Skeletal muscle satellite cell (primary cell): ENCODE data around the gene BORCS6.
"Not testable (repeated sequence)": the region's sequence is repeated elsewhere in the genome, so short reads cannot be mapped to it uniquely, and the experiment has no call there.

Experiments used
- H3K27me3 ChIP-seq: 2 replicates; pipeline ENCODE4 v1.7.0; 2013; ENCODE audit warnings: low read length; ENCODE audit not compliant: control insufficient read depth, insufficient read depth
- H3K36me3 ChIP-seq: 2 replicates; pipeline ENCODE4 v1.7.0; 2013; ENCODE audit warnings: mild to moderate bottlenecking, control low read depth, low read length; ENCODE audit not compliant: insufficient read depth
- H3K4me1 ChIP-seq: 2 replicates; pipeline ENCODE4 v1.7.0; 2013; ENCODE audit warnings: low read length; ENCODE audit not compliant: control insufficient read depth, insufficient read depth
- H3K4me2 ChIP-seq: 2 replicates; pipeline ENCODE4 v1.7.0; 2013; ENCODE audit warnings: mild to moderate bottlenecking, low read length
- H3K4me3 ChIP-seq: 2 replicates; pipeline ENCODE4 v1.7.0; 2013; ENCODE audit warnings: low read length
- H3K9ac ChIP-seq: 2 replicates; pipeline ENCODE4 v1.7.0; 2013; ENCODE audit warnings: mild to moderate bottlenecking, low read depth, low read length, moderate library complexity
- H3K9me3 ChIP-seq: replicated peaks from 2 replicates; pipeline ENCODE4 v1.7.0; 2013; ENCODE audit warnings: mild to moderate bottlenecking, control low read depth, low read length

Gene BORCS6

GRCh38 chr17:8223356-8224126 is 33.6 kb upstream of the BORCS6 start:
- H3K27me3 ChIP-seq: no peaks in the 10 kb centered on the region
- no peaks in the 10 kb centered on the region for H3K9me3 ChIP-seq
- H3K4me2 ChIP-seq: peak overlapping the region; percentile 91
- H3K4me1 ChIP-seq: peaks cover 21% of the 10 kb centered on the region
- peak overlapping the region; percentile 97 for H3K9ac ChIP-seq
- peak overlapping the region; percentile 98 for H3K4me3 ChIP-seq
- H3K36me3 ChIP-seq: peaks cover 10% of the 10 kb centered on the region

- Histone ChIP-seq H3K4me3 (peak overlapping the region; percentile 98), H3K27me3 (no peaks in the 10 kb centered on the region), H3K36me3 (peaks cover 2% of the 10 kb centered on the region), H3K4me2 (peak overlapping the region; percentile 91), H3K9ac (peak overlapping the region; percentile 97), H3K9me3 (no peaks in the 10 kb centered on the region), H3K4me1 (peaks cover 21% of the 10 kb centered on the region)
These were observed 32.8 kb upstream of the BORCS6 start for GRCh38 chr17:8222630-8223355.

GRCh38 chr17:8222380-8222629 is 32.3 kb upstream of the BORCS6 start:
- Histone ChIP-seq H3K9me3 (no peaks in the 10 kb centered on the region), H3K27me3 (no peaks in the 10 kb centered on the region), H3K4me2 (peak overlapping the region; percentile 91), H3K36me3 (no peaks in the 10 kb centered on the region), H3K9ac (peak overlapping the region; percentile 97), H3K4me1 (peaks cover 20% of the 10 kb centered on the region), H3K4me3 (peak overlapping the region; percentile 98)

- H3K27me3 ChIP-seq: no peaks in the 10 kb centered on the region
- H3K9ac ChIP-seq: peak overlapping the region; percentile 97
- H3K4me1 ChIP-seq: peaks cover 16% of the 10 kb centered on the region
- H3K4me3 ChIP-seq: peak overlapping the region; percentile 98
- H3K9me3 ChIP-seq: no peaks in the 10 kb centered on the region
- H3K4me2 ChIP-seq: peak overlapping the region; percentile 91
- H3K36me3 ChIP-seq: no peaks in the 10 kb centered on the region
These were observed 31.8 kb upstream of the BORCS6 start for GRCh38 chr17:8221663-8222379.

GRCh38 chr17:8220783-8221662 is 31.0 kb upstream of the BORCS6 start:
- no peaks in the 10 kb centered on the region for H3K9me3 ChIP-seq
- H3K4me3 ChIP-seq: peak overlapping the region; percentile 98
- peaks cover 16% of the 10 kb centered on the region for H3K4me1 ChIP-seq
- H3K36me3 ChIP-seq: no peaks in the 10 kb centered on the region
- H3K4me2 ChIP-seq: peak overlapping the region; percentile 91
- peak overlapping the region; percentile 81 for H3K9ac ChIP-seq
- no peaks in the 10 kb centered on the region for H3K27me3 ChIP-seq

GRCh38 chr17:8214000-8214399 is 24.0 kb upstream of the BORCS6 start:
- H3K9me3 ChIP-seq, H3K4me3 ChIP-seq, H3K27me3 ChIP-seq, H3K9ac ChIP-seq, H3K36me3 ChIP-seq, H3K4me2 ChIP-seq, H3K4me1 ChIP-seq: not testable (repeated sequence)

GRCh38 chr17:8212312-8213180 is 22.6 kb upstream of the BORCS6 start:
- Histone ChIP-seq H3K9ac (no peak overlapping the region), H3K4me1 (peaks cover 13% of the 10 kb centered on the region), H3K4me3 (no peak overlapping the region)

GRCh38 chr17:8210761-8211458 is 20.9 kb upstream of the BORCS6 start:
- Histone ChIP-seq H3K9me3 (no peaks in the 10 kb centered on the region), H3K36me3 (peaks cover 13% of the 10 kb centered on the region), H3K4me2 (peak overlapping the region; percentile 90), H3K27me3 (no peaks in the 10 kb centered on the region), H3K9ac (peak overlapping the region; percentile 86), H3K4me3 (peak overlapping the region; percentile 82), H3K4me1 (peaks cover 13% of the 10 kb centered on the region)

More at GRCh38 chr17:8212312-8213180, 22.6 kb upstream of the BORCS6 start:
- Histone ChIP-seq H3K27me3 (no peaks in the 10 kb centered on the region), H3K36me3 (no peaks in the 10 kb centered on the region), H3K4me2 (no peak overlapping the region), H3K9me3 (no peaks in the 10 kb centered on the region)

GRCh38 chr17:8209907-8210760 is 20.2 kb upstream of the BORCS6 start, which contains the start of gene AURKB:
Gene AURKB, minus strand, starts transcription at chr17:8210575. Its CDS starts 351 bp downstream, at chr17:8210224.
- Histone ChIP-seq H3K9ac (peak within 1 kb of the TSS; percentile 86), H3K4me3 (peak within 1 kb of the TSS; percentile 82), H3K9me3 (no peaks in the 10 kb centered on the region), H3K27me3 (no peaks in the 10 kb centered on the region), H3K36me3 (peaks cover 13% of the 10 kb centered on the region), H3K4me1 (peaks cover 13% of the 10 kb centered on the region), H3K4me2 (peak within 1 kb of the TSS; percentile 90)
